GM23248 (cell line): Measurements from ENCODE around the gene ADGRV1.

Experiments
- EZH2 ChIP-seq: fragments of 200-600 bp; sonication (generic); IDR thresholded peaks from 2 replicates; pipeline ENCODE4 v1.6.1; 2018; ENCODE audit warnings: antibody characterized with exemption, mild to moderate bottlenecking; ENCODE audit not compliant: insufficient read depth, poor library complexity, severe bottlenecking
- EZH2phosphoT487 ChIP-seq: fragments of 200-600 bp; sonication (generic); IDR thresholded peaks from 2 replicates; pipeline ENCODE4 v1.6.1; 2018; ENCODE audit warnings: antibody characterized with exemption, moderate library complexity, mild to moderate bottlenecking, low read depth; ENCODE audit not compliant: insufficient read depth

GRCh38 chr5:90934091-90934719, 375.6 kb downstream of the ADGRV1 start:
- no peak for TF ChIP-seq EZH2
- TF ChIP-seq EZH2phosphoT487 = no peak
